ENCODE results near the gene OS9. TPM values are rescaled to one million over a fixed set of nuclear protein-coding genes. Genes with fewer than 3 reads are reported as not detected.
"Not testable (repeated sequence)": the region's sequence is repeated elsewhere in the genome, so short reads cannot be mapped to it uniquely, and the experiment has no call there.

Gene OS9
- 150 TPM for total RNA-seq (ENCODE audit: insufficient read depth, low replicate concordance)

- peak; percentile 100 for DNase-seq (ENCODE audit: low spot score)
Observed at GRCh38 chr12:57693659-57694458, at the start of gene OS9. Gene OS9, plus strand, starts transcription at chr12:57694132. Its CDS starts 30 bp downstream, at chr12:57694162.

GRCh38 chr12:57645990-57646658, 47.8 kb upstream of the OS9 start:
- not testable (repeated sequence) for DNase-seq (ENCODE audit: low spot score)

GRCh38 chr12:57646659-57647049, 47.3 kb upstream of the OS9 start:
- not testable (repeated sequence) for DNase-seq (ENCODE audit: low spot score)

- no peak for DNase-seq (ENCODE audit: low spot score)
Observed at GRCh38 chr12:57654042-57654441, 39.9 kb upstream of the OS9 start.

GRCh38 chr12:57655541-57656240, 38.2 kb upstream of the OS9 start:
- no peak for DNase-seq (ENCODE audit: low spot score)

- not testable (repeated sequence) for DNase-seq (ENCODE audit: low spot score)
Observed at GRCh38 chr12:57656408-57656807, 37.5 kb upstream of the OS9 start.

- no peak for DNase-seq (ENCODE audit: low spot score)
Observed at GRCh38 chr12:57657744-57658143, 36.2 kb upstream of the OS9 start.

GRCh38 chr12:57658890-57659289, 35.0 kb upstream of the OS9 start:
- no peak for DNase-seq (ENCODE audit: low spot score)

- no peak for DNase-seq (ENCODE audit: low spot score)
Observed at GRCh38 chr12:57661376-57661775, 32.6 kb upstream of the OS9 start.

- DNase-seq (ENCODE audit: low spot score) = not testable (repeated sequence)
Observed at GRCh38 chr12:57665066-57665820, 28.7 kb upstream of the OS9 start.

- no peak for DNase-seq (ENCODE audit: low spot score)
Observed at GRCh38 chr12:57666897-57667296, 27.0 kb upstream of the OS9 start.

GRCh38 chr12:57669691-57670090, 24.2 kb upstream of the OS9 start:
- DNase-seq (ENCODE audit: low spot score) = not testable (repeated sequence)

GRCh38 chr12:57671811-57672210, 22.1 kb upstream of the OS9 start:
- DNase-seq (ENCODE audit: low spot score) = not testable (repeated sequence)

- no peak for DNase-seq (ENCODE audit: low spot score)
Observed at GRCh38 chr12:57672801-57673200, 21.1 kb upstream of the OS9 start.

- DNase-seq (ENCODE audit: low spot score) = no peak
Observed at GRCh38 chr12:57674691-57675090, 19.2 kb upstream of the OS9 start.

- DNase-seq (ENCODE audit: low spot score) = not testable (repeated sequence)
Observed at GRCh38 chr12:57677947-57678346, 16.0 kb upstream of the OS9 start.

GRCh38 chr12:57679697-57680096, 14.2 kb upstream of the OS9 start:
- no peak for DNase-seq (ENCODE audit: low spot score)

- DNase-seq (ENCODE audit: low spot score) = no peak
Observed at GRCh38 chr12:57687862-57688261, 6.1 kb upstream of the OS9 start.

- no peak for DNase-seq (ENCODE audit: low spot score)
Observed at GRCh38 chr12:57688931-57689330, 5.0 kb upstream of the OS9 start.

- no peak for DNase-seq (ENCODE audit: low spot score)
Observed at GRCh38 chr12:57692500-57692899, 1.4 kb upstream of the OS9 start.

GRCh38 chr12:57693317-57693658, 644 bp upstream of the OS9 start:
- no peak for DNase-seq (ENCODE audit: low spot score)

Measured in umbilical cord (tissue), 2 donors.